Stimulated activated CD4-positive, alpha-beta T cell treated with anti-CD3 and anti-CD28 coated beads, Interleukin-2, amount 100 ng/mL, for 48 hours (primary cell): ENCODE data around the gene RBMY1D.
"Not testable (repeated sequence)": the region's sequence is repeated elsewhere in the genome, so short reads cannot be mapped to it uniquely, and the experiment has no call there.

Source experiments
- DNase-seq, 2 donors: peaks; one replicate each; pipeline ENCODE4 v3.0.0-alpha.2; 2020

Gene RBMY1D

GRCh38 chrY:21894426-21894825 is at the start of gene RBMY1D:
Gene RBMY1D, minus strand, starts transcription at chrY:21894526. Its CDS starts 2,013 bp downstream, at chrY:21892513.
- DNase-seq = not testable (repeated sequence)

DNA sequence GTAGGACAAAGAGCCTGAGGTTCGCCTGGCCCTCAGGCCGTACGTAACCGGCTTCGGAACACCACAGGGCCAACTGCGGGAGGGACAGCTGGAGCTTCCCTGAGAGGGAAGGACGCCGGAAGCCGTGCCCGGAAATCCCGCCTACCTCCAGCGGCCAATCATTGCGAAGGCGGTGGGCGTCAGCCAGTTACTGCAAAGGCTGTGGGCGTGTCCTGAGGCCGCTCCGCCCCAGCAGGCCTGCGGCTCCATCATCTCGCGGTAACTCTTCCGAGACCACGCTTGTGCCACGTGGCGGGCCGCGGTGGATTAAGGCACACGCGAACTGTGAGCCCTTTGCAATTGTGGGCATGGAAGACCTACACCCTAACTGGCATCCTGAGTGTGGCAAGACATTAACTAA is 23.6 kb upstream of the RBMY1D start, which contains the start of gene RBMY1E:
Gene RBMY1E, minus strand, starts transcription at position 101 of the 400 bp plus-strand sequence. CDS start 1,978 bp downstream, outside the sequence.
- not testable (repeated sequence) for DNase-seq

GRCh38 chrY:21869407-21870076 is 24.8 kb downstream of the RBMY1D start:
- not testable (repeated sequence) for DNase-seq

DNA sequence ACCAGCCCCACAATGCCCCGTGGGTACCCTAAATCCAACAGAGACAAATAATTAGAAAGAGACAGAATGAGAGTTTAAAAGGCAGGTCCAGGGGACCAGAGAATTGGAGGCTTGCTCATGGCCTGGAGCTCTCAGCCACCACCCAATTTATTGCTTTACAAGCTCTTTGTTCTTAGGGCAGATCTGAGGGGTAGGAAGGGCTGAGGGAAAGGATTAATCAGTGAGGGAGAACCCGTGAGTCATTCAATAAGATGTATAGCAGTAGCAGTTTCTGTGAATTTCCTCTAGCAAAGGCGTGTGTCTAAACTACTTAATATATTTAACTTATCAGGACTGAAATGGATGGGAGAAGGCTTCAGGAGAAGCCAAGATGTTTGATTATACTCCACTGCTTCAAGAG is 48.8 kb downstream of the RBMY1D start:
- DNase-seq = no peak

DNA sequence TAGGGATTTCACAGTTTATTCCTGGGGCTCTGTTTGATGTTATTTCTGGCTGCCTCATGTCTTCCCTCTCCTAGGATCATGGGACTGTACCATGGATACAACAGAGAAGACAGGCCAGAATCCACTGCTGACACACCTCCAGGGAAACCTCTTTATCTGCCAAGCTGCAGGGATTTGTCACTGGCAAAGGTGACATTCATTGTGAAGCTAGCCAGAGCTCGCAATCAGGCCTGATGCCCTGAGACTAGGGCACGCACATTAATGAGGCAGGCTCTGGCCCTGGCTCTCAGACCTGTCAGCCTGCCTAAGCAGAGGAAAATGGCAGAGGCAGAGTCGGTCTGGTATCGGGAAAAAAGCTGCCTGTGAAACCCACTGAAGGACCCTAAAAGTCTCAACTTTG is 52.2 kb downstream of the RBMY1D start:
- no peak for DNase-seq

DNA sequence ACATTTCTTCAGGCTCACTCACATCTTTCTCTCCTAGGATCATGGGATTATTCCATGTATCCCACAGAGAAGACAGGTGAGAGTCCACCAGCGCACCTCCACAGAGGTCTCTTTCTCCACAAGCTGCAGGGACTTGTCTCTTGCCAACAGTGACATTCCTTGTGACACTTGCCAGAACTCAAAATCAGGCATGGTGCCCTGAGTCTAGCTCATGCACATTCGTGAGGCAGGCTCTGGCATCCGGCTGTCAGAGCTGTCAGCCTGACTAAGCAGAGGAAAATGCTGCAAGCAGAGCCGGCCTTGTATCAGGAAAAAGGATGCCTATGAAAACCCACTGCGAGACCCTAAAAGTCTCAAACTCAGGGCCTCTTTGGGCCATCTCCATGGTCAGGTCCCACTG is 54.8 kb downstream of the RBMY1D start:
- DNase-seq = no peak

DNA sequence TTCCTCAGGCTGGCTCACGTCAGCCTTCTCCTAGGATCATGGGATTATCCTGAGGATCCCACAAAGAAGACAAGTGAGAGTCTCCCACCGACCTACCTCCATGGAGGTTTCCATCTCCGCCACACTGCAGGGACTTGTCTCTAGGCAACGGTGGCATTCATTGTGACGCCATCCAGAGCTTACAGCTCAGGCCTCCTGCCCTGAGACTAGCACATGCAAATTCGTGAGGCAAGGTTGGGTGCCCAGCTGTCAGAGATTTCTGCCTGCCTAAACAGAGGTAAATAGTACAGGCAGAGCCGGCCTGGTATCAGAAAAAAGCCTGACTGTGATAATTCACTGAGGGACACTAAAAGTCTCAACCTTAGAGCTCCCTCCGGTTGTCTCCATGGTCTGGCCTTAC is 58.0 kb downstream of the RBMY1D start:
- no peak for DNase-seq

GRCh38 chrY:21835052-21835451 is 59.3 kb downstream of the RBMY1D start:
- no peak for DNase-seq
